ENCODE data around the gene ATP2B2. TPM values are rescaled to one million over a fixed set of nuclear protein-coding genes. Genes with fewer than 3 reads are reported as not detected.

Gene ATP2B2
- total and polyA plus RNA-seq, 2 of the 8 experiments (the other 6 are each of a cell fraction or from before 2014, with no cell fraction given), result 0.14 to 1.2 TPM

DNA sequence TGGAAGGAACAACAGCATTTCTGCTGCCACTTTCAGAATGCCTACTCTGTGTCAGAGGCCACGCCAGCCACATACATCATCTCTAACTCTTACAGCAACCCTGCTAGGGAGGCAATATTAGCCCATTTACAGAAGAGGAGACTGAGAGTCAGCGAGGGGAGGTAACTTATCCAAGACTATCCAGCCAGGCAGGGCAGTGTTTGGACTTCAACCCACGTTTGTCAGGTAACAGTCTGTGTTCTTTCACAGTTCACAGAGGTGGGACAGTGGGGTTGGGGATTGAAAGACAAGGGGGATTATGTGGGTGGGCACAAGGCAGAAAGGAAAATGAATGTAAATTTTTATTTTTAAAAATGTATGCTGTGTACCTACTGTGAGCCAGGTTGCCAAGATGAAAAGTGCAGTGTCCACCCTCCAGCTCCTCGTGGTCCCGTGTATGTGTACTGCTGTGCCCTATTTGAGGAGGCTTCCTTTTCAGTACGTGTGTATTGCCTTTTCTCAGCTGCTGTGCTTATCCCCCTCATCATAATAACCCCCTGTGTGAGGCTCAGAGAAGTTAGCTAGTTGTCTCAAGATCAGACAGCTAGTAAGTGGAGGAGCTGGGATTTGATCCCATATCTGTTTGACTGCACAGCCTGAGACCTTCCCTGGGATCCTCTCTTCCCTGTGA lies 16.5 kb upstream of the ATP2B2 start:
- H3K27me3 ChIP-seq (replicated peaks in 1 of 4; ENCODE audit: control insufficient read depth in 3 of 4, extremely low read depth in 1 of 4, insufficient read depth in 3 of 4, low read length in 3 of 4), result no peaks in the 10 kb centered on the region; a peak in 1 of 7 replicates
- H4K5ac ChIP-seq (ENCODE audit: insufficient read length, low read depth, low read length), result no peak overlapping the region
- no peak overlapping the region for H2AK5ac ChIP-seq (ENCODE audit: low read depth, low read length)
- no peak overlapping the region for H3K23ac ChIP-seq (ENCODE audit: insufficient read length)
- DNase-seq (ENCODE audit: low read depth in 1 of 2, low spot score in 2 of 2) (peak in 1 of 2 experiments; percentile 20), FAIRE-seq (no peak)
- no peak overlapping the region for H3K14ac ChIP-seq (ENCODE audit: insufficient read length)
- H2BK15ac ChIP-seq (ENCODE audit: low read length), result no peak overlapping the region
- H2AFZ ChIP-seq (ENCODE audit: low read length), result no peak overlapping the region
- H2BK20ac ChIP-seq (ENCODE audit: low read length), result no peak overlapping the region
- no peak overlapping the region for H3K4me3 ChIP-seq (ENCODE audit: extremely low read depth in 1 of 4, insufficient read depth in 2 of 4, low read depth in 3 of 4, low read length in 4 of 4)
- WGBS, 2 experiments (ENCODE audit: extremely low coverage in 1 of 2, insufficient coverage in 1 of 2, insufficient read length in 1 of 2, insufficient replicate concordance in 2 of 2, low coverage in 1 of 2, low lambda C conversion rate in 2 of 2, missing lambda C conversion rate in 1 of 2), result 78% methylated on average over 6 of the region's 6 CpGs; no CpG with 5 or more reads in 1 of the 2 experiments
- no peak overlapping the region for H3K4me2 ChIP-seq (ENCODE audit: insufficient read depth in 1 of 2, low read depth in 2 of 2, low read length in 2 of 2)
- no peak overlapping the region for H2BK120ac ChIP-seq (replicated peaks; ENCODE audit: low read depth, low read length)
- H2BK5ac ChIP-seq (ENCODE audit: low read depth, low read length), result no peak overlapping the region
- no peaks in the 10 kb centered on the region; a peak in 1 of 7 replicates for H3K4me1 ChIP-seq (replicated peaks in 1 of 4; ENCODE audit: control insufficient read depth in 3 of 4, insufficient read depth in 4 of 4, low read length in 3 of 4)
- H3K79me1 ChIP-seq (ENCODE audit: low read depth, low read length), result no peaks in the 10 kb centered on the region
- no peak overlapping the region for H2BK12ac ChIP-seq (ENCODE audit: low read depth, low read length)
- H3K9ac ChIP-seq (replicated peaks in 1 of 4; ENCODE audit: extremely low read depth in 1 of 4, low read depth in 3 of 4, low read length in 3 of 4), result no peak overlapping the region
- CTCF ChIA-PET (ENCODE audit: partially characterized antibody), result interaction anchor here (1.0 to 1.7 kb wide), 6 partner anchors 11 to 218 kb away, joined by 3 to 4 read pairs (median 4); no protein-coding TSS in a partner anchor
- H3K27ac ChIP-seq (ENCODE audit: low read depth, low read length), result no peak overlapping the region
- no peak overlapping the region for H3K56ac ChIP-seq (replicated peaks; ENCODE audit: insufficient read length, low read depth, low read length)
- H3K9me3 ChIP-seq (ENCODE audit: insufficient read depth in 2 of 2, low read depth in 1 of 2, low read length in 1 of 2), result no peaks in the 10 kb centered on the region
- H4K8ac ChIP-seq (ENCODE audit: extremely low read depth, insufficient read depth, low read length), result no peak overlapping the region
- no peaks in the 10 kb centered on the region for H4K20me1 ChIP-seq (replicated peaks in 1 of 2; ENCODE audit: control insufficient read depth in 1 of 2, insufficient read depth in 2 of 2, low read length in 2 of 2)
- H3K36me3 ChIP-seq (ENCODE audit: control insufficient read depth in 2 of 4, insufficient read depth in 4 of 4, low read length in 3 of 4), result no peaks in the 10 kb centered on the region
- H3K23me2 ChIP-seq (ENCODE audit: low read depth, low read length), result no peaks in the 10 kb centered on the region
- no peak overlapping the region for H3K18ac ChIP-seq (ENCODE audit: extremely low read depth, low read length)
- no peak overlapping the region for H4K91ac ChIP-seq (replicated peaks; ENCODE audit: insufficient read length, low read length)
- no peak overlapping the region for H3K4ac ChIP-seq (replicated peaks; ENCODE audit: insufficient read length, low read depth, low read length)
- H3K79me2 ChIP-seq (ENCODE audit: control insufficient read depth in 1 of 2, insufficient read depth in 2 of 2, low read length in 2 of 2), result no peaks in the 10 kb centered on the region
- POLR2A ChIA-PET (ENCODE audit: partially characterized antibody), result no interaction called here
- no peak for TF ChIP-seq RXRA (IDR thresholded peaks at IDR 0.05; ENCODE audit: insufficient read depth, low read depth, low read length)
- no peak for TF ChIP-seq SIN3A (conservative IDR thresholded peaks at IDR 0.05 in 1 of 2, IDR thresholded peaks at IDR 0.05 in 1 of 2; ENCODE audit: low read depth in 1 of 2, low read length in 2 of 2)
- no peak for TF ChIP-seq TAF7 (optimal IDR thresholded peaks at IDR 0.05; ENCODE audit: borderline replicate concordance, low read depth, low read length)
- no peak for TF ChIP-seq PHF8 (conservative IDR thresholded peaks at IDR 0.05; ENCODE audit: low read depth, low read length)
- TF ChIP-seq RFX5 (IDR thresholded peaks at IDR 0.05; ENCODE audit: borderline replicate concordance, low read depth, low read length), result no peak
- no peak for TF ChIP-seq SIX5 (IDR thresholded peaks at IDR 0.05; ENCODE audit: low read depth, low read length)
- TF ChIP-seq, protein P1, sequence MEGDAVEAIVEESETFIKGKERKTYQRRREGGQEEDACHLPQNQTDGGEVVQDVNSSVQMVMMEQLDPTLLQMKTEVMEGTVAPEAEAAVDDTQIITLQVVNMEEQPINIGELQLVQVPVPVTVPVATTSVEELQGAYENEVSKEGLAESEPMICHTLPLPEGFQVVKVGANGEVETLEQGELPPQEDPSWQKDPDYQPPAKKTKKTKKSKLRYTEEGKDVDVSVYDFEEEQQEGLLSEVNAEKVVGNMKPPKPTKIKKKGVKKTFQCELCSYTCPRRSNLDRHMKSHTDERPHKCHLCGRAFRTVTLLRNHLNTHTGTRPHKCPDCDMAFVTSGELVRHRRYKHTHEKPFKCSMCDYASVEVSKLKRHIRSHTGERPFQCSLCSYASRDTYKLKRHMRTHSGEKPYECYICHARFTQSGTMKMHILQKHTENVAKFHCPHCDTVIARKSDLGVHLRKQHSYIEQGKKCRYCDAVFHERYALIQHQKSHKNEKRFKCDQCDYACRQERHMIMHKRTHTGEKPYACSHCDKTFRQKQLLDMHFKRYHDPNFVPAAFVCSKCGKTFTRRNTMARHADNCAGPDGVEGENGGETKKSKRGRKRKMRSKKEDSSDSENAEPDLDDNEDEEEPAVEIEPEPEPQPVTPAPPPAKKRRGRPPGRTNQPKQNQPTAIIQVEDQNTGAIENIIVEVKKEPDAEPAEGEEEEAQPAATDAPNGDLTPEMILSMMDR (IDR thresholded peaks at IDR 0.05; ENCODE audit: control extremely low read depth in 1 of 3, insufficient read depth in 1 of 3, low read depth in 1 of 3, low read length in 3 of 3), result no peak
- TF ChIP-seq CBX8 (IDR thresholded peaks at IDR 0.05; ENCODE audit: borderline replicate concordance, low read depth, low read length), result no peak

Measured in H1 (cell line).